ENCODE results near the gene PLEKHM3. TPM values are rescaled to one million over a fixed set of nuclear protein-coding genes. Genes with fewer than 3 reads are reported as not detected.

The PLEKHM3 gene
- total and polyA plus RNA-seq, 2 of the 13 experiments (the other 11 are each of a cell fraction or from before 2014, with no cell fraction given), result 4.5 to 4.7 TPM

DNA sequence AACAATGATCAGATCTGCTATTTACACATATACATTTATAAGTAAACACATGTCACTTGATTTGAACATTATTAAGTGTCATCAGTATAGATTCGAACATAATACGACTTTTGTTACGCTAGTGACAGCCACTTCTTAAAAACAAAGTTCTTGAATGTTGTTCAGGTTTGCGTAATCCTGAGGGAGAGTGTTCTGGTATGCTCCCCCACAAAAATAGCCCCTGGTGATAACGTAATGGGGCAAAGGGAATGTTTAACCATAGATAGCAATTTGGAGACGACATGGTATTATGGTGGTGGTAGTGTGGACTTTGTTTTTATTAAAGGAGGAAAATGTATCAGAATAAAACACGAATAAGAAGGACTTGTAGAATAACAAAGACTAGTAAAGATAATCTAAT is 90.6 kb downstream of the PLEKHM3 start (continued):
- TF ChIP-seq, protein P1, sequence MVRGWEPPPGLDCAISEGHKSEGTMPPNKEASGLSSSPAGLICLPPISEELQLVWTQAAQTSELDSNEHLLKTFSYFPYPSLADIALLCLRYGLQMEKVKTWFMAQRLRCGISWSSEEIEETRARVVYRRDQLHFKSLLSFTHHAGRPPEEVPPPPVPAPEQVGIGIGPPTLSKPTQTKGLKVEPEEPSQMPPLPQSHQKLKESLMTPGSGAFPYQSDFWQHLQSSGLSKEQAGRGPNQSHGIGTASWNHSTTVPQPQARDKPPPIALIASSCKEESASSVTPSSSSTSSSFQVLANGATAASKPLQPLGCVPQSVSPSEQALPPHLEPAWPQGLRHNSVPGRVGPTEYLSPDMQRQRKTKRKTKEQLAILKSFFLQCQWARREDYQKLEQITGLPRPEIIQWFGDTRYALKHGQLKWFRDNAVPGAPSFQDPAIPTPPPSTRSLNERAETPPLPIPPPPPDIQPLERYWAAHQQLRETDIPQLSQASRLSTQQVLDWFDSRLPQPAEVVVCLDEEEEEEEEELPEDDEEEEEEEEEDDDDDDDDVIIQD (CRISPR knock-in tag; IDR thresholded peaks at IDR 0.05; ENCODE audit: low read depth), result peak; percentile 46; the same call in 1 of the 2 replicates
- TF ChIP-seq TMF1 (CRISPR knock-in tag; IDR thresholded peaks at IDR 0.05; ENCODE audit: low read depth) (no peak), ZNF768 (CRISPR knock-in tag; IDR thresholded peaks at IDR 0.05) (no peak), HDAC2 (CRISPR knock-in tag; IDR thresholded peaks at IDR 0.05) (peak; percentile 61; the same call in 1 of the 2 replicates), ZKSCAN5 (CRISPR knock-in tag; IDR thresholded peaks at IDR 0.05) (no peak), NR2F6 (IDR thresholded peaks at IDR 0.05) (0 out of 2 replicates have a peak, but pooled peaks have one; percentile 23), NR2F6 (CRISPR knock-in tag; IDR thresholded peaks at IDR 0.05) (no peak; the same call in 1 of the 2 replicates), PPARG (CRISPR knock-in tag; conservative IDR thresholded peaks at IDR 0.05) (peak; percentile 86), ZBTB20 (CRISPR knock-in tag; IDR thresholded peaks at IDR 0.05; ENCODE audit: borderline replicate concordance, low read depth) (no peak), HHEX (CRISPR knock-in tag; IDR thresholded peaks at IDR 0.05) (no peak), HNF4G (IDR thresholded peaks at IDR 0.05; ENCODE audit: borderline replicate concordance, low read depth, low read length) (peak; percentile 53; the same call in 1 of the 2 replicates), HNF4G (CRISPR knock-in tag; IDR thresholded peaks at IDR 0.05; ENCODE audit: borderline replicate concordance, low read depth) (no peak), PHF20 (CRISPR knock-in tag; IDR thresholded peaks at IDR 0.05) (no peak), SETDB1 (CRISPR knock-in tag; IDR thresholded peaks at IDR 0.05; ENCODE audit: borderline replicate concordance) (no peak), FOXA3 (CRISPR knock-in tag; IDR thresholded peaks at IDR 0.05) (peak; percentile 37; the same call in 1 of the 2 replicates), ZNF121 (CRISPR knock-in tag; IDR thresholded peaks at IDR 0.05) (0 out of 2 replicates have a peak, but pooled peaks have one; percentile 5), FOXK1 (CRISPR knock-in tag; IDR thresholded peaks at IDR 0.05; ENCODE audit: borderline replicate concordance, low read depth) (no peak), FOXK2 (IDR thresholded peaks at IDR 0.05) (no peak)
- TF ChIP-seq, protein P2, sequence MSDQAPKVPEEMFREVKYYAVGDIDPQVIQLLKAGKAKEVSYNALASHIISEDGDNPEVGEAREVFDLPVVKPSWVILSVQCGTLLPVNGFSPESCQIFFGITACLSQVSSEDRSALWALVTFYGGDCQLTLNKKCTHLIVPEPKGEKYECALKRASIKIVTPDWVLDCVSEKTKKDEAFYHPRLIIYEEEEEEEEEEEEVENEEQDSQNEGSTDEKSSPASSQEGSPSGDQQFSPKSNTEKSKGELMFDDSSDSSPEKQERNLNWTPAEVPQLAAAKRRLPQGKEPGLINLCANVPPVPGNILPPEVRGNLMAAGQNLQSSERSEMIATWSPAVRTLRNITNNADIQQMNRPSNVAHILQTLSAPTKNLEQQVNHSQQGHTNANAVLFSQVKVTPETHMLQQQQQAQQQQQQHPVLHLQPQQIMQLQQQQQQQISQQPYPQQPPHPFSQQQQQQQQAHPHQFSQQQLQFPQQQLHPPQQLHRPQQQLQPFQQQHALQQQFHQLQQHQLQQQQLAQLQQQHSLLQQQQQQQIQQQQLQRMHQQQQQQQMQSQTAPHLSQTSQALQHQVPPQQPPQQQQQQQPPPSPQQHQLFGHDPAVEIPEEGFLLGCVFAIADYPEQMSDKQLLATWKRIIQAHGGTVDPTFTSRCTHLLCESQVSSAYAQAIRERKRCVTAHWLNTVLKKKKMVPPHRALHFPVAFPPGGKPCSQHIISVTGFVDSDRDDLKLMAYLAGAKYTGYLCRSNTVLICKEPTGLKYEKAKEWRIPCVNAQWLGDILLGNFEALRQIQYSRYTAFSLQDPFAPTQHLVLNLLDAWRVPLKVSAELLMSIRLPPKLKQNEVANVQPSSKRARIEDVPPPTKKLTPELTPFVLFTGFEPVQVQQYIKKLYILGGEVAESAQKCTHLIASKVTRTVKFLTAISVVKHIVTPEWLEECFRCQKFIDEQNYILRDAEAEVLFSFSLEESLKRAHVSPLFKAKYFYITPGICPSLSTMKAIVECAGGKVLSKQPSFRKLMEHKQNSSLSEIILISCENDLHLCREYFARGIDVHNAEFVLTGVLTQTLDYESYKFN (CRISPR knock-in tag; conservative IDR thresholded peaks at IDR 0.05), result peak; percentile 73
- TF ChIP-seq, protein P3, sequence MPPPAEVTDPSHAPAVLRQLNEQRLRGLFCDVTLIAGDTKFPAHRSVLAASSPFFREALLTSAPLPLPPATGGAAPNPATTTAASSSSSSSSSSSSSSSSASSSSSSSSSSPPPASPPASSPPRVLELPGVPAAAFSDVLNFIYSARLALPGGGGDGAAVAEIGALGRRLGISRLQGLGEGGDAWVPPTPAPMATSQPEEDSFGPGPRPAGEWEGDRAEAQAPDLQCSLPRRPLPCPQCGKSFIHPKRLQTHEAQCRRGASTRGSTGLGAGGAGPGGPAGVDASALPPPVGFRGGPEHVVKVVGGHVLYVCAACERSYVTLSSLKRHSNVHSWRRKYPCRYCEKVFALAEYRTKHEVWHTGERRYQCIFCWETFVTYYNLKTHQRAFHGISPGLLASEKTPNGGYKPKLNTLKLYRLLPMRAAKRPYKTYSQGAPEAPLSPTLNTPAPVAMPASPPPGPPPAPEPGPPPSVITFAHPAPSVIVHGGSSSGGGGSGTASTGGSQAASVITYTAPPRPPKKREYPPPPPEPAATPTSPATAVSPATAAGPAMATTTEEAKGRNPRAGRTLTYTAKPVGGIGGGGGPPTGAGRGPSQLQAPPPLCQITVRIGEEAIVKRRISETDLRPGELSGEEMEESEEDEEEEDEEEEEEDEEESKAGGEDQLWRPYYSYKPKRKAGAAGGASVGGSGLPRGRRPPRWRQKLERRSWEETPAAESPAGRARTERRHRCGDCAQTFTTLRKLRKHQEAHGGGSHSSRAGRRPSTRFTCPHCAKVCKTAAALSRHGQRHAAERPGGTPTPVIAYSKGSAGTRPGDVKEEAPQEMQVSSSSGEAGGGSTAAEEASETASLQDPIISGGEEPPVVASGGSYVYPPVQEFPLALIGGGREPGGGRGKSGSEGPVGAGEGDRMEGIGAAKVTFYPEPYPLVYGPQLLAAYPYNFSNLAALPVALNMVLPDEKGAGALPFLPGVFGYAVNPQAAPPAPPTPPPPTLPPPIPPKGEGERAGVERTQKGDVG (CRISPR knock-in tag; IDR thresholded peaks at IDR 0.05; ENCODE audit: borderline replicate concordance), result no peak
- TF ChIP-seq, protein P4, sequence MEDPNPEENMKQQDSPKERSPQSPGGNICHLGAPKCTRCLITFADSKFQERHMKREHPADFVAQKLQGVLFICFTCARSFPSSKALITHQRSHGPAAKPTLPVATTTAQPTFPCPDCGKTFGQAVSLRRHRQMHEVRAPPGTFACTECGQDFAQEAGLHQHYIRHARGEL (CRISPR knock-in tag; IDR thresholded peaks at IDR 0.05), result no peak
- TF ChIP-seq, protein P5, sequence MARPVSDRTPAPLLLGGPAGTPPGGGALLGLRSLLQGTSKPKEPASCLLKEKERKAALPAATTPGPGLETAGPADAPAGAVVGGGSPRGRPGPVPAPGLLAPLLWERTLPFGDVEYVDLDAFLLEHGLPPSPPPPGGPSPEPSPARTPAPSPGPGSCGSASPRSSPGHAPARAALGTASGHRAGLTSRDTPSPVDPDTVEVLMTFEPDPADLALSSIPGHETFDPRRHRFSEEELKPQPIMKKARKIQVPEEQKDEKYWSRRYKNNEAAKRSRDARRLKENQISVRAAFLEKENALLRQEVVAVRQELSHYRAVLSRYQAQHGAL (CRISPR knock-in tag; IDR thresholded peaks at IDR 0.05; ENCODE audit: not compliant biosample characterization), result no peak
- TF ChIP-seq, protein P6, sequence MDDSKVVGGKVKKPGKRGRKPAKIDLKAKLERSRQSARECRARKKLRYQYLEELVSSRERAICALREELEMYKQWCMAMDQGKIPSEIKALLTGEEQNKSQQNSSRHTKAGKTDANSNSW (CRISPR knock-in tag; IDR thresholded peaks at IDR 0.05; ENCODE audit: borderline replicate concordance), result no peak

Data from HepG2 (cell line).